ENCODE measurements around the gene GALNT2. TPM values are rescaled to one million over a fixed set of nuclear protein-coding genes. Genes with fewer than 3 reads are reported as not detected.

GALNT2 gene
- total and polyA plus RNA-seq, 2 experiments from 2014 or later = 17.8 to 48.3 TPM

GRCh38 chr1:230189824-230190223, 122.8 kb downstream of the GALNT2 start (continued):
- TF ChIP-seq, protein P1, sequence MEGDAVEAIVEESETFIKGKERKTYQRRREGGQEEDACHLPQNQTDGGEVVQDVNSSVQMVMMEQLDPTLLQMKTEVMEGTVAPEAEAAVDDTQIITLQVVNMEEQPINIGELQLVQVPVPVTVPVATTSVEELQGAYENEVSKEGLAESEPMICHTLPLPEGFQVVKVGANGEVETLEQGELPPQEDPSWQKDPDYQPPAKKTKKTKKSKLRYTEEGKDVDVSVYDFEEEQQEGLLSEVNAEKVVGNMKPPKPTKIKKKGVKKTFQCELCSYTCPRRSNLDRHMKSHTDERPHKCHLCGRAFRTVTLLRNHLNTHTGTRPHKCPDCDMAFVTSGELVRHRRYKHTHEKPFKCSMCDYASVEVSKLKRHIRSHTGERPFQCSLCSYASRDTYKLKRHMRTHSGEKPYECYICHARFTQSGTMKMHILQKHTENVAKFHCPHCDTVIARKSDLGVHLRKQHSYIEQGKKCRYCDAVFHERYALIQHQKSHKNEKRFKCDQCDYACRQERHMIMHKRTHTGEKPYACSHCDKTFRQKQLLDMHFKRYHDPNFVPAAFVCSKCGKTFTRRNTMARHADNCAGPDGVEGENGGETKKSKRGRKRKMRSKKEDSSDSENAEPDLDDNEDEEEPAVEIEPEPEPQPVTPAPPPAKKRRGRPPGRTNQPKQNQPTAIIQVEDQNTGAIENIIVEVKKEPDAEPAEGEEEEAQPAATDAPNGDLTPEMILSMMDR (conservative IDR thresholded peaks at IDR 0.05; ENCODE audit: low read depth in 2 of 2) = no peak
- no peak for TF ChIP-seq ETS1 (IDR thresholded peaks at IDR 0.05)
- no peak for TF ChIP-seq EZH2 (IDR thresholded peaks at IDR 0.05; ENCODE audit: low read depth, unreplicated experiment)
- no peak for TF ChIP-seq POLR2AphosphoS5 (IDR thresholded peaks at IDR 0.05; ENCODE audit: low read depth)

GRCh38 chr1:230191079-230191804, 124.2 kb downstream of the GALNT2 start:
- H3K27me3 Mint-ChIP-seq (ENCODE audit: insufficient read depth, low read depth, poor library complexity) = peaks cover 4% of the 10 kb centered on the region
- Histone ChIP-seq H3K4me3 (no peak overlapping the region), H3K27me3 (ENCODE audit: insufficient read depth) (no peaks in the 10 kb centered on the region), H3K9me2 (ENCODE audit: insufficient read depth) (no peaks in the 10 kb centered on the region), H3K79me2 (replicated peaks; ENCODE audit: insufficient read depth) (peaks cover 11% of the 10 kb centered on the region), H3K4me2 (no peak overlapping the region), H4K20me1 (replicated peaks; ENCODE audit: insufficient read depth) (no peaks in the 10 kb centered on the region), H3K27ac (ENCODE audit: low read depth) (no peak overlapping the region), H3K4me1 (ENCODE audit: insufficient read depth) (peaks cover 8% of the 10 kb centered on the region), H3K36me3 (ENCODE audit: insufficient read depth) (no peaks in the 10 kb centered on the region), H2AFZ (no peak overlapping the region), H3F3A (replicated peaks; ENCODE audit: low read depth) (no peaks in the 10 kb centered on the region)
- peaks cover 33% of the 10 kb centered on the region for H3K4me1 Mint-ChIP-seq
- H3K36me3 Mint-ChIP-seq (ENCODE audit: low read depth) = peaks cover 11% of the 10 kb centered on the region
- peaks cover 3% of the 10 kb centered on the region; the same call in 2 of the 3 replicates for H3K9me3 Mint-ChIP-seq
- ATAC-seq = no peak
- DNase-seq (ENCODE audit: low spot score) = no peak
- no peak overlapping the region for H3K4me3 Mint-ChIP-seq
- no peak overlapping the region for H3K27ac Mint-ChIP-seq
- TF ChIP-seq EZH2phosphoT487 (IDR thresholded peaks at IDR 0.05; ENCODE audit: unreplicated experiment) (no peak), POLR2AphosphoS5 (IDR thresholded peaks at IDR 0.05; ENCODE audit: low read depth) (no peak), EZH2 (IDR thresholded peaks at IDR 0.05; ENCODE audit: low read depth, unreplicated experiment) (no peak), CREB1 (CRISPR knock-in tag; IDR thresholded peaks at IDR 0.05; ENCODE audit: low read depth) (no peak), ETS1 (IDR thresholded peaks at IDR 0.05) (no peak), JUNB (IDR thresholded peaks at IDR 0.05; ENCODE audit: unreplicated experiment) (no peak), ZNF331 (CRISPR knock-in tag; IDR thresholded peaks at IDR 0.05; ENCODE audit: low read depth) (no peak)
- TF ChIP-seq, protein P2, sequence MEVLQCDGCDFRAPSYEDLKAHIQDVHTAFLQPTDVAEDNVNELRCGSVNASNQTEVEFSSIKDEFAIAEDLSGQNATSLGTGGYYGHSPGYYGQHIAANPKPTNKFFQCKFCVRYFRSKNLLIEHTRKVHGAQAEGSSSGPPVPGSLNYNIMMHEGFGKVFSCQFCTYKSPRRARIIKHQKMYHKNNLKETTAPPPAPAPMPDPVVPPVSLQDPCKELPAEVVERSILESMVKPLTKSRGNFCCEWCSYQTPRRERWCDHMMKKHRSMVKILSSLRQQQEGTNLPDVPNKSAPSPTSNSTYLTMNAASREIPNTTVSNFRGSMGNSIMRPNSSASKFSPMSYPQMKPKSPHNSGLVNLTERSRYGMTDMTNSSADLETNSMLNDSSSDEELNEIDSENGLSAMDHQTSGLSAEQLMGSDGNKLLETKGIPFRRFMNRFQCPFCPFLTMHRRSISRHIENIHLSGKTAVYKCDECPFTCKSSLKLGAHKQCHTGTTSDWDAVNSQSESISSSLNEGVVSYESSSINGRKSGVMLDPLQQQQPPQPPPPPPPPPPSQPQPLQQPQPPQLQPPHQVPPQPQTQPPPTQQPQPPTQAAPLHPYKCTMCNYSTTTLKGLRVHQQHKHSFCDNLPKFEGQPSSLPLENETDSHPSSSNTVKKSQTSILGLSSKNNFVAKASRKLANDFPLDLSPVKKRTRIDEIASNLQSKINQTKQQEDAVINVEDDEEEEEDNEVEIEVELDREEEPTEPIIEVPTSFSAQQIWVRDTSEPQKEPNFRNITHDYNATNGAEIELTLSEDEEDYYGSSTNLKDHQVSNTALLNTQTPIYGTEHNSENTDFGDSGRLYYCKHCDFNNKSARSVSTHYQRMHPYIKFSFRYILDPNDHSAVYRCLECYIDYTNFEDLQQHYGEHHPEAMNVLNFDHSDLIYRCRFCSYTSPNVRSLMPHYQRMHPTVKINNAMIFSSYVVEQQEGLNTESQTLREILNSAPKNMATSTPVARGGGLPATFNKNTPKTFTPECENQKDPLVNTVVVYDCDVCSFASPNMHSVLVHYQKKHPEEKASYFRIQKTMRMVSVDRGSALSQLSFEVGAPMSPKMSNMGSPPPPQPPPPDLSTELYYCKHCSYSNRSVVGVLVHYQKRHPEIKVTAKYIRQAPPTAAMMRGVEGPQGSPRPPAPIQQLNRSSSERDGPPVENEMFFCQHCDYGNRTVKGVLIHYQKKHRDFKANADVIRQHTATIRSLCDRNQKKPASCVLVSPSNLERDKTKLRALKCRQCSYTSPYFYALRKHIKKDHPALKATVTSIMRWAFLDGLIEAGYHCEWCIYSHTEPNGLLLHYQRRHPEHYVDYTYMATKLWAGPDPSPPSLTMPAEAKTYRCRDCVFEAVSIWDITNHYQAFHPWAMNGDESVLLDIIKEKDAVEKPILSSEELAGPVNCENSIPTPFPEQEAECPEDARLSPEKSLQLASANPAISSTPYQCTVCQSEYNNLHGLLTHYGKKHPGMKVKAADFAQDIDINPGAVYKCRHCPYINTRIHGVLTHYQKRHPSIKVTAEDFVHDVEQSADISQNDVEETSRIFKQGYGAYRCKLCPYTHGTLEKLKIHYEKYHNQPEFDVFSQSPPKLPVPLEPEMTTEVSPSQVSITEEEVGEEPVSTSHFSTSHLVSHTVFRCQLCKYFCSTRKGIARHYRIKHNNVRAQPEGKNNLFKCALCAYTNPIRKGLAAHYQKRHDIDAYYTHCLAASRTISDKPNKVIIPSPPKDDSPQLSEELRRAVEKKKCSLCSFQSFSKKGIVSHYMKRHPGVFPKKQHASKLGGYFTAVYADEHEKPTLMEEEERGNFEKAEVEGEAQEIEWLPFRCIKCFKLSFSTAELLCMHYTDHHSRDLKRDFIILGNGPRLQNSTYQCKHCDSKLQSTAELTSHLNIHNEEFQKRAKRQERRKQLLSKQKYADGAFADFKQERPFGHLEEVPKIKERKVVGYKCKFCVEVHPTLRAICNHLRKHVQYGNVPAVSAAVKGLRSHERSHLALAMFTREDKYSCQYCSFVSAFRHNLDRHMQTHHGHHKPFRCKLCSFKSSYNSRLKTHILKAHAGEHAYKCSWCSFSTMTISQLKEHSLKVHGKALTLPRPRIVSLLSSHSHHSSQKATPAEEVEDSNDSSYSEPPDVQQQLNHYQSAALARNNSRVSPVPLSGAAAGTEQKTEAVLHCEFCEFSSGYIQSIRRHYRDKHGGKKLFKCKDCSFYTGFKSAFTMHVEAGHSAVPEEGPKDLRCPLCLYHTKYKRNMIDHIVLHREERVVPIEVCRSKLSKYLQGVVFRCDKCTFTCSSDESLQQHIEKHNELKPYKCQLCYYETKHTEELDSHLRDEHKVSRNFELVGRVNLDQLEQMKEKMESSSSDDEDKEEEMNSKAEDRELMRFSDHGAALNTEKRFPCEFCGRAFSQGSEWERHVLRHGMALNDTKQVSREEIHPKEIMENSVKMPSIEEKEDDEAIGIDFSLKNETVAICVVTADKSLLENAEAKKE (CRISPR knock-in tag; IDR thresholded peaks at IDR 0.05) = no peak
- TF ChIP-seq, protein P1 (conservative IDR thresholded peaks at IDR 0.05; ENCODE audit: low read depth in 2 of 2) = no peak

All from GM23338 (cell line).